K562 (cell line): ENCODE data around the gene PIGB. TPM values are rescaled to one million over a fixed set of nuclear protein-coding genes. Genes with fewer than 3 reads are reported as not detected.

Source experiments
- CBX2 ChIP-seq: fragments of 200-600 bp; sonication (generic); IDR thresholded peaks from one replicate; pipeline ENCODE4 v1.6.1; 2012; ENCODE audit warnings: mild to moderate bottlenecking, low read length, inconsistent platforms; ENCODE audit not compliant: insufficient read depth, poor library complexity, severe bottlenecking
- CCAR2 ChIP-seq: fragments of 200-400 bp; formaldehyde crosslinking; IDR thresholded peaks from 2 replicates; pipeline ENCODE4 v1.6.1; 2017; ENCODE audit warnings: mild to moderate bottlenecking, low read depth, low read length
- KDM4B ChIP-seq, 2 experiments: fragments of 450-650 bp in 1 of 2; sonication (generic) in 1 of 2; IDR thresholded peaks; 2 replicates each; pipeline ENCODE4 v1.6.1; 2016 to 2017; ENCODE audit warnings: borderline replicate concordance in 2 of 2, antibody characterized with exemption in 1 of 2, low read depth in 1 of 2, mild to moderate bottlenecking in 1 of 2
- KLF10 ChIP-seq: fragments of 250-450 bp; sonication (Bioruptor Pico); IDR thresholded peaks from 2 replicates; pipeline ENCODE4 v1.6.1; 2021; ENCODE audit warnings: matching md5 sums
- MAZ ChIP-seq, 2 experiments: fragments of 450-650 bp in 1 of 2; sonication (generic) in 1 of 2; formaldehyde crosslinking; IDR thresholded peaks in 1 of 2; conservative IDR thresholded peaks in 1 of 2; 2 replicates each; pipeline versions ENCODE4 v1.4.0 to v1.5.0; 2020; ENCODE audit warnings: mild to moderate bottlenecking in 1 of 2, missing genetic modification reagents in 1 of 2
- NFATC3 ChIP-seq: fragments of 450-650 bp; IDR thresholded peaks from 2 replicates; pipeline ENCODE4 v1.6.1; 2017; ENCODE audit warnings: mild to moderate bottlenecking
- NRF1 ChIP-seq, 2 experiments: fragments of 450-650 bp; IDR thresholded peaks in 1 of 2; conservative IDR thresholded peaks in 1 of 2; 2 replicates each; pipeline ENCODE4 v1.6.1; 2014; ENCODE audit warnings: mild to moderate bottlenecking in 2 of 2
- REST ChIP-seq, 2 experiments: fragments of 450-650 bp; formaldehyde crosslinking in 1 of 2; IDR thresholded peaks; 2 replicates each; pipeline versions ENCODE4 v1.4.0 to v1.6.1; 2014 to 2020; ENCODE audit warnings: mild to moderate bottlenecking in 2 of 2, borderline replicate concordance in 1 of 2, low read depth in 1 of 2
- RHOXF2B ChIP-seq: fragments of 250-450 bp; sonication (Bioruptor Pico); conservative IDR thresholded peaks from 2 replicates; pipeline ENCODE4 v1.5.1; 2021
- SAFB2 ChIP-seq: fragments of 200-400 bp; formaldehyde crosslinking; IDR thresholded peaks from 2 replicates; pipeline ENCODE4 v1.6.1; 2018; ENCODE audit warnings: borderline replicate concordance, low read length, low read depth, moderate library complexity; ENCODE audit not compliant: severe bottlenecking
- TAF9B ChIP-seq: fragments of 450-650 bp; IDR thresholded peaks from 2 replicates; pipeline ENCODE4 v1.6.1; 2018; ENCODE audit warnings: mild to moderate bottlenecking; ENCODE audit not compliant: partially characterized antibody
- TBP ChIP-seq: optimal IDR thresholded peaks from 2 replicates; pipeline ENCODE3; 2011; ENCODE audit warnings: low read depth, low read length, improper control_type of control experiment
- ZKSCAN3 ChIP-seq: fragments of 250-450 bp; sonication (Bioruptor Pico); IDR thresholded peaks from 2 replicates; pipeline ENCODE4 v1.4.0; 2020
- ZNF12 ChIP-seq: sonication (generic); formaldehyde crosslinking; IDR thresholded peaks from 2 replicates; pipeline ENCODE4 v1.4.0; 2020; ENCODE audit warnings: mild to moderate bottlenecking, missing genetic modification reagents
- ZNF134 ChIP-seq: fragments of 250-450 bp; sonication (Bioruptor Pico); conservative IDR thresholded peaks from 2 replicates; pipeline ENCODE4 v1.4.0; 2020
- ZNF232 ChIP-seq: sonication (generic); formaldehyde crosslinking; IDR thresholded peaks from 2 replicates; pipeline ENCODE4 v1.8.0; 2022; ENCODE audit warnings: mild to moderate bottlenecking, missing genetic modification reagents
- ZNF512 ChIP-seq: IDR thresholded peaks from 2 replicates; pipeline ENCODE4 v1.6.1; 2016; ENCODE audit warnings: missing genetic modification characterization, missing compliant biosample characterization
- ZNF668 ChIP-seq: fragments of 250-450 bp; sonication (Bioruptor Pico); IDR thresholded peaks from 2 replicates; pipeline ENCODE4 v1.8.0; 2022; ENCODE audit warnings: mild to moderate bottlenecking, inconsistent platforms
- polyA plus RNA-seq, 8 experiments: library from polyadenylated mRNA; depleted of rRNA in 4 of 8; stranded (reverse) in 5 of 8; unstranded in 3 of 8; fragments of >200 nt; fragmentation: Nextera tagmentation in 2 of 8; fragmentation: Illumina TruSeq in 1 of 8; extraction: Ambion mirVana in 2 of 8; extraction: Trizol in 1 of 8; gene quantifications; 2 replicates each; pipeline versions ENCODE4 v1.2.1 to v1.2.3, GENCODE V29; 2011 to 2014; ENCODE audit warnings: inconsistent platforms in 1 of 8, missing spikeins in 1 of 8
- total RNA-seq, 7 experiments: library from RNA; depleted of rRNA in 6 of 7; stranded (reverse); fragments of >200 nt in 6 of 7; fragmentation: Illumina TruSeq in 2 of 7; extraction: Trizol in 2 of 7; gene quantifications; 2 replicates each; pipeline versions ENCODE4 v1.2.1 to v1.2.3, GENCODE V29; 2011 to 2021; ENCODE audit warnings: low replicate concordance in 1 of 7

PIGB gene
- total and polyA plus RNA-seq, 9 of the 15 experiments (the other 6 are each of a cell fraction or from before 2014, with no cell fraction given): 9.9 to 32.3 (median 18.2) TPM

GRCh38 chr15:55318588-55319494 is at the start of gene PIGB, which contains the start of gene PIGBOS1 (continued):
- TF ChIP-seq REST (IDR thresholded peaks at IDR 0.05; ENCODE audit: borderline replicate concordance): no peak
- no peak; the same call in none of the 2 replicates for TF ChIP-seq REST (CRISPR knock-in tag; IDR thresholded peaks at IDR 0.05; ENCODE audit: low read depth)
- no peak for TF ChIP-seq ZKSCAN3 (CRISPR knock-in tag)
- TF ChIP-seq RHOXF2B (CRISPR knock-in tag): no peak
- TF ChIP-seq ZNF232 (CRISPR knock-in tag): no peak
- no peak for TF ChIP-seq CCAR2
- no peak for TF ChIP-seq SAFB2
- no peak for TF ChIP-seq ZNF512 (tag)
- TF ChIP-seq ZNF668 (CRISPR knock-in tag): no peak
- TF ChIP-seq ZNF134: no peak
- peak; percentile 87 for TF ChIP-seq TAF9B
- TF ChIP-seq NRF1 (conservative IDR thresholded peaks at IDR 0.05 in 1 of 2, IDR thresholded peaks at IDR 0.05 in 1 of 2): peak; percentile 82 to 85
- peak; percentile 87 for TF ChIP-seq TBP
- no peak for TF ChIP-seq KLF10 (CRISPR knock-in tag)
- TF ChIP-seq ZNF12: no peak
- peak in 1 of 2 experiments; percentile 59; a peak in 1 of 4 replicates for TF ChIP-seq KDM4B (IDR thresholded peaks at IDR 0.05; ENCODE audit: borderline replicate concordance in 2 of 2, low read depth in 1 of 2)
- TF ChIP-seq NFATC3: no peak
- TF ChIP-seq MAZ (CRISPR knock-in tag; conservative IDR thresholded peaks at IDR 0.05 in 1 of 2, IDR thresholded peaks at IDR 0.05 in 1 of 2): peak; percentile 59 to 79; a peak in 3 of 4 replicates
- no peak for TF ChIP-seq CBX2
